ENCODE measurements around the gene STAG1. TPM values are rescaled to one million over a fixed set of nuclear protein-coding genes. Genes with fewer than 3 reads are reported as not detected.

Gene STAG1
- total and polyA plus RNA-seq, 2 experiments from 2014 or later = 9.0 to 21.9 TPM

GRCh38 chr3:136639069-136639468, 113.1 kb downstream of the STAG1 start (continued):
- no peak for TF ChIP-seq ZNF462 (CRISPR knock-in tag; IDR thresholded peaks at IDR 0.05)

- Histone ChIP-seq H4K20me1 (replicated peaks; ENCODE audit: insufficient read depth) (no peaks in the 10 kb centered on the region), H3K4me2 (no peak overlapping the region), H3K4me1 (ENCODE audit: insufficient read depth) (peaks cover 10% of the 10 kb centered on the region; the same call in 1 of the 2 replicates), H3F3A (replicated peaks; ENCODE audit: low read depth) (no peaks in the 10 kb centered on the region), H3K79me2 (replicated peaks; ENCODE audit: insufficient read depth) (peaks cover 92% of the 10 kb centered on the region), H2AFZ (no peak overlapping the region), H3K27ac (ENCODE audit: low read depth) (peak overlapping the region; percentile 15; the same call in 1 of the 2 replicates), H3K36me3 (ENCODE audit: insufficient read depth) (no peaks in the 10 kb centered on the region), H3K4me3 (no peak overlapping the region), H3K9me2 (ENCODE audit: insufficient read depth) (no peaks in the 10 kb centered on the region), H3K27me3 (ENCODE audit: insufficient read depth) (no peaks in the 10 kb centered on the region)
- Mint-ChIP-seq H3K27ac (no peak overlapping the region), H3K36me3 (ENCODE audit: low read depth) (no peaks in the 10 kb centered on the region), H3K4me1 (peaks cover 10% of the 10 kb centered on the region), H3K27me3 (ENCODE audit: insufficient read depth, low read depth, poor library complexity) (no peaks in the 10 kb centered on the region), H3K9me3 (no peaks in the 10 kb centered on the region), H3K4me3 (no peak overlapping the region)
- ATAC-seq (no peak), DNase-seq (ENCODE audit: low spot score) (no peak)
- TF ChIP-seq ZNF331 (CRISPR knock-in tag; IDR thresholded peaks at IDR 0.05; ENCODE audit: low read depth) (no peak), REST (IDR thresholded peaks at IDR 0.05; ENCODE audit: unreplicated experiment) (no peak), ZNF462 (CRISPR knock-in tag; IDR thresholded peaks at IDR 0.05) (no peak), POLR2AphosphoS5 (IDR thresholded peaks at IDR 0.05; ENCODE audit: low read depth) (no peak), CREB1 (CRISPR knock-in tag; IDR thresholded peaks at IDR 0.05; ENCODE audit: low read depth) (no peak)
Measured at GRCh38 chr3:136637176-136637575, 115.0 kb downstream of the STAG1 start.
